Right renal cortex interstitium (tissue), 3 donors: ENCODE data around the gene PPIAL4G. TPM values are rescaled to one million over a fixed set of nuclear protein-coding genes. Genes with fewer than 3 reads are reported as not detected.
A peak's percentile ranks its signal among the peaks of the same experiment; 100 is the strongest.
"Not testable (repeated sequence)": the region's sequence is repeated elsewhere in the genome, so short reads cannot be mapped to it uniquely, and the experiment has no call there.

ENCODE experiments used
- DNase-seq, 3 donors: peaks; one replicate each; pipeline ENCODE4 v3.0.0-alpha.2; 2013; ENCODE audit warnings: low read depth in 3 of 3, low spot score in 2 of 3
- polyA plus RNA-seq, 3 donors: library from polyadenylated mRNA; unstranded; fragments of 120-200 nt; gene quantifications; one replicate each; pipeline ENCODE4 v1.2.1, GENCODE V29; 2013; ENCODE audit not compliant: insufficient read length in 3 of 3

The PPIAL4G gene
- polyA plus RNA-seq = under 1 TPM in 2 of 3 donors, not detected in 1; 0.04 TPM

GRCh38 chr1:148483029-148483428 is at the start of gene PPIAL4G:
PPIAL4G (minus strand) TSS chr1:148483302; CDS start chr1:148483252, 50 bp downstream.
- not testable (repeated sequence) for DNase-seq

DNA sequence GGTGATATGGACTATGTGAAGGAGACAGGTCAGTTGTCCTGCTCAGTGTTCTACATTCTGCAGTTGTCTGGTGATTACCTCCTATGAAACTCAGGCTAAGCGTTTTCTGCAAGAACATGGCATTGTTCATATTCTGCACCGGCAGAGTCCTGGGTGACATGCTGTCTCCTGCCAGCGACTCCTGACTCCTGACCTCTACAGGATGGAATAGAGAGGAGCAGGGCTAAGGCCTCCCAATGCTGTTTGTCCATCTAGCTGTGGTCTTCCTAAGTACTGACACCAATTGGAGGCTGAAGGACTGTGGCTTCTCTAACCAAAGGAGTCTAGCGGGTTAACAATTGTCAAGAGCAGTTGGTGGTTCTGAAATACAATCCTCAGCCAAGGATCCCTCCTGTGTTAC is 49.1 kb upstream of the PPIAL4G start:
- not testable (repeated sequence) for DNase-seq

GRCh38 chr1:148529101-148529567 is 46.0 kb upstream of the PPIAL4G start:
- not testable (repeated sequence) for DNase-seq

DNA sequence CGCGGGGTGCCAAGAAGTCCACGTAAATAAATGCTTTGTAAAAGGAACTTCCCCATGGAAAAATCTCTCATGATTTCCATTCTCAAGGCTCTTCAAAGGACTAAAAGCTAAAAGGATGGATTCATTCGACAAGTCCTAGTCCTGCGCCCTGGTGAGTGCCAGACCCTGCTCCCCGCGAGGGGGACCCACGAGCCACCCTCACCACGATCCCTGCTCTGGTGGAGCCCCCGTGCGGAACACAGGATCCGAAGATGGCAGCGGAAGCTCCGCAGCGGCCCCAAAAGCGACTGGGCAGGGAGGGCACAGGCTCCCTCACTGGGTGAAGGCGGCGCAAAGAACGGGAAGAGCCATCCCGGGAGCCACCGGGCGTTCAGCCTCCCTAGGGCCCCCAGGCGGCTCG is 45.5 kb upstream of the PPIAL4G start:
- DNase-seq = not testable (repeated sequence)

- not testable (repeated sequence) for DNase-seq
Measured at GRCh38 chr1:148526587-148526986, 43.5 kb upstream of the PPIAL4G start.

DNA sequence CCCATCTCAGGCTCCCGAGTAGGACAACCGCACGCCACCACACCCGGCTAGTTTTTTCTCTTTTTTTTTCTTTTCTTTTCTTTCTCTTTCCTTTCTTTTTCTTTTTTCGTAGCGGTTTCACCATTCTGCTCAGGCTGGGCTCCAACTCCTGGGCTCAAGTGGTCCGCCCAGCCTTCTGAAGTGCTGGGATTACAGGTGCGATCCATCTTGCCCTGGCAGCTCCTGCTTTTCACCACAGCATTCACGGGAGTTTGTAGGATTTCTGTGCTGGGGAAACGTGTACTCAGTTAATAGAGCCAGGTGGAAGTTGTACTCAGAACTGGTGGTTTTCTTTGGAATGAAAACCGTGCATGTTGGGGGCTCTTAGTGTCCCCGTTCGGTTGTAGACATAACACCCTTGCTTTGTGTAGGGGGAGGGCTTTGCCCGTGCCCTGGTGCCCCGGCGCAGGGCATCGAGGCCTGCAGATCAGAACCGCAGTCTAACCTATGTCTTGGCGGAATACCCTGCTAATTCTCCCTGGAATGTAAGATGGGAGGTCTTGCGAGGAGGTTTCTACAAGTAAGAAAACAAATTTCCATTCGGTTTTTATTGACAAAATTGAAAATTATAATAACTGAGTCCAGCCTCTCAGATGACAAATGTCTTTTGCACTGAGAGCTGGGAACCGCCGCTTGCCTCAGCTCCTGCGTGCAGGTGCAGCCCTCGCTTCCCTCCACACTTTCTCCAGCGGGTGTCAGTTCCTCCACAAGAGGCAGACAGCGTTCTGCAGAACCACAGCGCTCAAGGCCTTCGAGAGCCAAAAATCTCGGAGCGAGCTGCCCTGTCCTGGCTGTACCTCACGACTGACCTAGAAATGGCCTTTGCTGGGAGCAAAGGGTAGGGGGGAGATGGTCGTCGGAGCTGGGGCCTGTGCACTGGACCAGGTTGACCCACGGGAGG is 40.4 kb upstream of the PPIAL4G start:
- not testable (repeated sequence) for DNase-seq

DNA sequence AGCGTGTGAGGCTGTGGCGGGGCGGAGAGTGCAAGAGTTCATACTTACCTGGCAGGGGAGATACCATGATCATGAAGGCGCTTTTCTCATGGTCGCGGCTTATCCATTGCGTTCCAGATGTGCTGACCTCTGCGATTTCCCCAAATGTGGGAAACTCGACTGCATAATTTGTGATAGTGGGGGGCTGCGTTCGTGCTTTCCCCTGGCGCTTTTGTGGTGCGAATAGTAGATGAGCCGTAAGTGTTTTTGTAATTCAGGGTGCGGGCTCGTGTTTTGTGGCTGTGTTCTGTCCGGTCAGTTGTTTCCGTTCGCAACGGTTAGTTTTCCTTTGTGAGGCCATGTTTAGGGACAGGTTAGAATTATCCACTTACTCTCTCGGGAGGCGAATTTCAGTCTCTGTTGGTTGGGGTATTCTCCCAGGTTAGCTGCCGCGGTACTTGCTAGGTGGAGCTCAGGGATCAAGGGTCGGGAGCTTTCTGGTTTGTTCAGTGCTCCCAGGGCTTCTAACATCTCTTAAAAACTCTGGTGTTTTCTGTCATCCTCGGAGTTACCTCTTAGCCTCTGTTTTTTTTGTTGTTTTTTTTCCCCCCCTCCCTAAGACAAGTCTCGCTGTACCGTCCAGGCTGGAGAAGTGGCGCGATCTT is 39.6 kb upstream of the PPIAL4G start:
- peak; percentile 78 to 92 (median 87) for DNase-seq

GRCh38 chr1:148522072-148522471 is 39.0 kb upstream of the PPIAL4G start:
- peak; percentile 48 to 73 (median 68) for DNase-seq

- DNase-seq = not testable (repeated sequence)
Measured at GRCh38 chr1:148514310-148514709, 31.2 kb upstream of the PPIAL4G start.

- not testable (repeated sequence) for DNase-seq
Measured at GRCh38 chr1:148512571-148513184, 29.6 kb upstream of the PPIAL4G start.

DNA sequence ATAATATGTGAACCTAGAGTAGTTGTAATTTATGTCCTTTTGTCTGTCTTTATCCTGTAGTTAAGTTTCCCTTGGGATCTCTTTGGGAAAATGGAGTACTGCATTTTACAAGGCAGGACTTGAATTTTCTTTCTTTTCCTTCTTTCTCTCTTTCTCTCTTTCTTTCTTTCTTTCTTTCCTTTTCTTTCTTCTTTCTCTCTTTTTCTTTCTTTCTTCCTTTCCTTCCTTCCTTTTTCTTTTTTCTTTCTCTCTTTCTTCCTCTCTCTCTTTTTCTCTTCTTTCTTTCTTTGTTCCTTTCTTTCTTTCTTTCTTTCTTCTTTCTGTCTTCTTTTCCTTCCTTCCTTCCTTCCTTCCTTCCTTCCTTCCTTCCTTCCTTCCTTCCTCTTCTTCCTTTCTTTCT is 10.8 kb upstream of the PPIAL4G start:
- DNase-seq = not testable (repeated sequence)

GRCh38 chr1:148481134-148481533 is 2.0 kb downstream of the PPIAL4G start:
- not testable (repeated sequence) for DNase-seq

GRCh38 chr1:148459694-148460093 is 23.4 kb downstream of the PPIAL4G start:
- not testable (repeated sequence) for DNase-seq

GRCh38 chr1:148458901-148459581 is 24.1 kb downstream of the PPIAL4G start:
- peak; percentile 13 to 24 (median 16) for DNase-seq

- DNase-seq = not testable (repeated sequence)
Measured at GRCh38 chr1:148458398-148458797, 24.7 kb downstream of the PPIAL4G start.

- not testable (repeated sequence) for DNase-seq
Measured at GRCh38 chr1:148452845-148453244, 30.3 kb downstream of the PPIAL4G start.

DNA sequence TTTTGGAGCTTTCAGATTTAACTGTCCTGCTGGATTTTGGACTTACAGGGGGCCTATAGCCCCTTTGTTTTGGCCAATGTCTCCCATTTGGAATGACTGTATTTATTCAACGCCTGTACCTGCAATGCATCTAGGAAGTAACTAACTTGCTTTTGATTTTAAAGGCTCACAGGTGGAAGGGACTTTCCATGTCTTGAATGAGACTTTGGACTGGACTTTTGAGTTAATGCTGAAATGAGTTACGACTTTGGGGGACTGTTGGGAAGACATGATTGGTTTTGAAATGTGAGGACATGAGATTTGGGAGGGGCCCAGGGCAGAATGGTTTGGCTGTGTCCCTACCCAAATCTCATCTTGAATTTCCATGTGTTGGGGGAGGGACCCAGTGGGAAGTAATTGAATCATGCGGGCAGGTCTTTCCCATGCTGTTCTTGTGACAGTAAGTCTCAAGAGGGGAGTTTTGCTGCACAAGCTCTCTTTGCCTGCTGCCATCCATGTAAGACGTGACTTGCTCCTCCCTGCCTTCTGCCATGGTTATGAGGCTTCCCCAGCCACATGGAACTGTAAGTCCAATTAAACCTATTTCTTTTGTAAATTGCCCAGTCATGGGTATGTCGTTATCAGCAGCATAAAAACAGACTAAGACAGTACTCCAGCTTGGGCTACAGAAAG is 43.3 kb downstream of the PPIAL4G start:
- not testable (repeated sequence) for DNase-seq

- no peak for DNase-seq
Measured at GRCh38 chr1:148435406-148435805, 47.7 kb downstream of the PPIAL4G start.

GRCh38 chr1:148434832-148435231 is 48.3 kb downstream of the PPIAL4G start:
- no peak for DNase-seq

GRCh38 chr1:148432916-148433317 is 50.2 kb downstream of the PPIAL4G start:
- DNase-seq = not testable (repeated sequence)
